ENCODE measurements around the gene FOXP1.

FOXP1 gene

GRCh38 chr3:71208211-71209095 is 375.1 kb downstream of the FOXP1 start:
- DNase-seq (ENCODE audit: low spot score) = no peak

GRCh38 chr3:71207632-71208031 is 375.9 kb downstream of the FOXP1 start:
- no peak for DNase-seq (ENCODE audit: low spot score)

GRCh38 chr3:71206305-71207165 is 377.0 kb downstream of the FOXP1 start:
- no peak for DNase-seq (ENCODE audit: low spot score)

DNA sequence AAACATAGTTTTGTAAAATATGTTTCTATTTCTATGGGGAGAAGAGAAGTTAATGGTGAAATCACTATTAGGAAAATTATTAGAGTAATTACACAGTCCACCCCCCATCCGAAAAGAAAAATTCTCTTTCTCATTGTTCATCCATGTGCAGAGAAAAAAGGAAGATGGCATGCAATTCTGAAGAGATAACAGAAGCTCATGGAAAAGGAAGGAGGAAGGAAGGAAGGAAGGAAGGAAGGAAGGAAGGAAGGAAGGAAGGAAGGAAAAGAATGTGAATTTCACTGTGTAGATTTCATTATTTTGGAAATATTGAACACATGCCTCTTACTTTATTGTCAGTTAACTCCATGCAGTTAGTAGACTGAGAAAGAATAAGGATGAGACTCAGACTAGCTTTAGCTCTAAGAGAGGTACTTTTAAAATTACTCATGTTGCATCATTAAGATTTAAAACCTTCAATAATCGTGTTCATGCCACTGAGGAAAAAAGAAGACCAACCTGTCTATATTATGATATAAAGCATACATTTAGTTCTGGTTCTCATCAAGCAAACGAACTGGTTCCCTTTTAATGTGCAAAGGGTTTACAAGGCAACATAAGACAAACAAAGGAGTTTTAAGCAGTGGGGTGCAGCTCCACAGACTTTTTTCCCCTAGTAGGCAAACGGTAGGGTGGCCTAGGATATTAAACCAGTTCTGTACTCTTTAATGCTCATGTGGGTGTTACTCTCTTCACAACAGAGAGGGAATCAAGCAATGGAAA is 379.6 kb downstream of the FOXP1 start:
- no peak for DNase-seq (ENCODE audit: low spot score)

DNA sequence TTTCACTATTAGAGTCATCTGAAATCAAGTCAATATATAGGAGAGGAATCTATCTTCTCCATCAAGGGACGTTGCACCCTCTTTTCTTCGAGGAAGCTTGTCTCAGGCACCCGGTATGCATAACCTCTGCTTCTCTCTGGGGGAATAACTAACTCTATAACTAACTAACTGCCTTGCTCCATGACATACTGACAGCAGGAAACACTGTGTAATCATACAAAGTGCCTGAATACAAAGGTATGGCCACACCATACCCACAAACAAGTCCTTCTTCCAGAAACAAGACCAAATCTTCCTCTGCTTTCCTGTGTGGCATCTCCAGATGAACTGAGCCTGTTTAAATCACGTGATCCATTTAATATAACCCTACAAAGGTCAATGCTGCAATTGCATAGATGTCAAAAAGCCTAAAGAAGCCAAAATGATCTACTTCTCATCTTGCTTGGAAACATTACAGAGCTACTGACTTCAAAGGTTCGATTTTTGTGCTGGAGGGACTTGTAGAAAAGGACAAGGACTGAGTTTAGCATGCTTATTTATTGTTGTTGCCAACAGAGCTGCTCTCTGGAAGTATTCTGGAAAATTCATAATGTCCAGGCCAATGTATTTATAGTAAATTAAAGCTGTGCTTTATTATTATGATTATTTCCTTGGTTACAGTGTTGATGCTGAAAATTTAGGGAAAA is 380.5 kb downstream of the FOXP1 start:
- DNase-seq (ENCODE audit: low spot score) = no peak

DNA sequence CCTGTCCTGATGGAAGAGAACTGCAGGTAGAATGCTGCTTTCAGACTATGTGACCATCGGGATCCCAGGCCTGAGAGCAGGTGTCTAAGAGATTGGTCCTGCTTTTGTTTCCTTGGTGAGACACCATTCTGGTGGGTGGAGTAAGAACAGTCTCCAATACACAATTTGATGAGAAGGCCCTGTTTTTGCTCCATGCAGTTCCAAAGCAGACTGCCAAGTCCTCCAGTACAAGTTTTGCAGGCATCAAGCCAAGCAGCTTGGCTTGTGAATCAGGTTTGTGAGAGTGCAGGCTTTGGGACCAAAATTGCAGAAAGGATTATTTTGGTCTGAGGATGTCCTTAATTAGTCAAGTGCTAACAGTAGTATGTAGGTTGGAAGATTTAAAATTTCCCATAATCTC is 381.6 kb downstream of the FOXP1 start:
- no peak for DNase-seq (ENCODE audit: low spot score)

DNA sequence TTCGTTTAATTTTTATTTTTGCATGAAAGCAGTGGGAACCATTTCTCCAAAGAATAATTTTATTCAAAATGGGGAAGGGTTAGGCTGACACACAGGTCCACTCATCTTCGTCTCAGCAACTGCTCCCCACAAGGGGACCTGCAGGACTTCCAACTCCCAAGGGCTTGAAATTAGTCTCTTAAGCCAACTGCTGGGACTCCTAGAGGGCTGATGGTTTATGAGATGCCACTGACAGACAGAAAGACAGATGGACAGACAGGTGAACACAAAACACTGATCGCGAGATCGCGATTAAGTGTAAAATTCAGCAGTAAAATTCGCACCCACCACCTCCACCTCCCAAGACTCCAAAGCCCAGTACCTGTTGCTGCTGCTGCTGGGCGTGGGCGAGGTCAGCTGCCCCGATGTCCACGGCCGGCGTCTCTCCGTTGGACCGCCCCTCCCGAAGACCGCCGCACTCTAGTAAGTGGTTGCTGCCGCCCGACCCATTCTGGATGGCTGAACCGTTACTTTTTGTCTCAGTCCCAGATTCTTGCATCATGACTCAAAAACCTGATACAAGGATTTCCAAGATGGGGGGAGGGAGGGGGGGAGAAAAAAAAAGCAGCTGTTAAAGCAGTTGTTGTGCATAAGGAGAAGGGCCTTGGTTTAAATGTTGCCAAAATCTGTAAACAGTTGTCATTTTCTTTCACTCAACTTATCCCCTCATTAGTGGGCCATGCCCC is 385.5 kb downstream of the FOXP1 start:
- DNase-seq (ENCODE audit: low spot score) = no peak

- DNase-seq (ENCODE audit: low spot score) = no peak
Observed at GRCh38 chr3:71195492-71195891, 388.0 kb downstream of the FOXP1 start.

- no peak for DNase-seq (ENCODE audit: low spot score)
Observed at GRCh38 chr3:71194785-71195184, 388.7 kb downstream of the FOXP1 start.

- no peak for DNase-seq (ENCODE audit: low spot score)
Observed at GRCh38 chr3:71191031-71191482, 392.5 kb downstream of the FOXP1 start.

DNA sequence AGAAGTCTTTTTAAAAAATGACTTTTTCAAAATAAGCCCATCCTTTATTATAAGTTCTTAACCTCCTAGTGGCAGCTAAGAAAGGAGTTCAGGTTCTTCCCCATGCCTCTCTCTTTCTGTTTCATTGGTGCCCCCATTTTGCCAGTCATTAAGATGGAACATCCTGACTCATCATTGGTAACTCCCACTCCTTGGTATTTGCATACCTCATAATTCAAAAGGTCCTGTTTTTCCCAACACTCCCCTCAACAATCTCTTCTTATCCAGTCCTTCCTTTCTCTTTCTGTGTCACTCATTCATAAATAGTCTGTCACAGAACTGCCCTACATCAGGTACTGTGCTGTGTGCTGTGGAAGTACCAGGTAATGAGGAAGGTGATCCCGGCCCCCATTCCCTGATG is 394.0 kb downstream of the FOXP1 start:
- DNase-seq (ENCODE audit: low spot score) = no peak

GRCh38 chr3:71187715-71188114 is 395.8 kb downstream of the FOXP1 start:
- no peak for DNase-seq (ENCODE audit: low spot score)

DNA sequence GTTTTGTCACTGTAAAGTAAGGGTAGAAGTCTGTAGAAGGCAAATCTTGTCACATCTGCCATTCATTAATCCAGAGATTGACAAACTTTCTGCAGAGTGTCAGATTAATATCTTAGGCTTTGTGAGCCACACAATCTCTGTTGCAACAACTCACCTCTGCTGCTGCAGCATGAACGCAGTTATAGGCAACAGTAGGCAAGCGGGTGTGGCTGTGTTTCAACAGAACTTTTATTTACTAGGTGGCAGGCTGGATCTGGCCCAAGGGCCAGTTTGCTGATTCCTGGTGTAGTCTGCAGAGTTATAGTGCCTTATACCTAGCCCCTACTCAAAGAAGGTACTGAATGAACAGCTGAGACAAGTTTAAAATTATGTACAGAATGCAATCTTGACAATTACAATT is 396.7 kb downstream of the FOXP1 start:
- DNase-seq (ENCODE audit: low spot score) = no peak

DNA sequence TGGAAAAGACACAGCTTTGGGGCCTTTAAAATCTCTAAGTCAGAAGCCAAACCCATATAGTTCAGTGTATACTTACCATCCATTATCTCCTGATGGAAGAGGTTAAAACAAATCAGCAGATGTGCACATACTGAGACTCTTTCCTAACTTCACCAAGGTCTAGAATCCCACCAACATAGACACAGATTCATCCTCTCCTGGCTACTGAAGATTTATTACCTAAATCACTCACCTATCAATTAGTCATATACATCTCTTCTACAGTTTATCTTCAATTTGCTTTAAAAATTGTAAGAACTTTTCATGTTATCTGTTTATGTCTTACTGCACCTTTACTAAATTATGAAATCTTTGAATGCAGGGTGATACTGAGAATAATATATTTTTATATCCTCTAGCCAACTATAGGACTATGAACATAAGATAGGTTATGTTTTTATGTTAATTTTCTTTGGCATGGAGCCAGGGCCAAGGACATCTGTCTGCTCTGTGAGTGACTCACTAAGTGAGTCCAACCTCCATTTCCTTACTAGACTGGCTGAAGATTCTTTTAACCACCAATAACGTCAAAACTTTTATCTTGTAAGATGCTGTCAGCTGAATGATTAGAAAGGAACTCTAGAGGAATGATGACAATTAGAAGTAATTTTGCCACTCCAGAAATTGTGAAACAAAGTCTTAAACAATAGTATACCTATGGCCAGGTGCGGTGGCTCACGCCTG is 397.6 kb downstream of the FOXP1 start:
- peak; percentile 73 for DNase-seq (ENCODE audit: low spot score)

GRCh38 chr3:71184252-71184651 is 399.3 kb downstream of the FOXP1 start:
- DNase-seq (ENCODE audit: low spot score) = no peak

GRCh38 chr3:71183549-71183948 is 400.0 kb downstream of the FOXP1 start:
- DNase-seq (ENCODE audit: low spot score) = no peak

DNA sequence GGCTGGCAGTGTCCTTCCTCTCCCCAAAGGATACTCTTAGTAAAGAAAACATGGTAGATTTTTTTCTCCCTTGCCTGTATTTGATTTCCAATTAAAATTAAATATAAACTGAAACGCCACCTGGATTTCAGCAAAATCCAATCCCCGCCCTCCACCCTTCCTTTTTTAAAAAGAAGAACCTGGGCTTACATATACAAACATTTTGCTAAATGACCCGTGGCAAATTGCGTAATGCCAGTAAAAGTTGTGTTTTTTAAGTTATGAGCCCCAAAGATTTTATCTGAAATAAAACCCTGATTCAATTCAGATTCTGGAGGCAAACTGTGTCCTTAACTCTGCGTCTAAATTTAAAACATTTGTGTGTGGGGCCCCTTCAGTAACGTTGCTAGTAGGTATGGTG is 403.0 kb downstream of the FOXP1 start:
- DNase-seq (ENCODE audit: low spot score) = no peak

DNA sequence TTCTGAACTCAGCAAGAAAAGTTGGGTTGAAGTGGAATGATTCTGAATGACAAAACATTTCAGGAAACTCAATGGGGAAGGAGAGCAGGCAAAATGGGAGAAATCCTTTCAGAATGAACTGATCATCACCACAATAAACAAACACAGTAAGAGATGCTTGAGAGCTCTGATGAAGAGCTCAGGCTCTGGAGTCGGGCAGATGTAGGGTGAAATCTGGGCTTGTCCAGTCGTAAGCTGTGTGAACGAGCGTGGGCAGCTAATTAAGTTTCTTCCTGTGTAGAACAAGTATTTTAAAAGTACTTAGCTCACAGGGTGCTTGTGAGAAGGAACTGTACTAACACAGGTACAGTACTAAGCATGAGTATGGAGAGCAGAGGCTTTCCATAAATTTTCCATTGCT is 406.2 kb downstream of the FOXP1 start:
- DNase-seq (ENCODE audit: low spot score) = no peak

GRCh38 chr3:71176366-71176765 is 407.2 kb downstream of the FOXP1 start:
- no peak for DNase-seq (ENCODE audit: low spot score)

DNA sequence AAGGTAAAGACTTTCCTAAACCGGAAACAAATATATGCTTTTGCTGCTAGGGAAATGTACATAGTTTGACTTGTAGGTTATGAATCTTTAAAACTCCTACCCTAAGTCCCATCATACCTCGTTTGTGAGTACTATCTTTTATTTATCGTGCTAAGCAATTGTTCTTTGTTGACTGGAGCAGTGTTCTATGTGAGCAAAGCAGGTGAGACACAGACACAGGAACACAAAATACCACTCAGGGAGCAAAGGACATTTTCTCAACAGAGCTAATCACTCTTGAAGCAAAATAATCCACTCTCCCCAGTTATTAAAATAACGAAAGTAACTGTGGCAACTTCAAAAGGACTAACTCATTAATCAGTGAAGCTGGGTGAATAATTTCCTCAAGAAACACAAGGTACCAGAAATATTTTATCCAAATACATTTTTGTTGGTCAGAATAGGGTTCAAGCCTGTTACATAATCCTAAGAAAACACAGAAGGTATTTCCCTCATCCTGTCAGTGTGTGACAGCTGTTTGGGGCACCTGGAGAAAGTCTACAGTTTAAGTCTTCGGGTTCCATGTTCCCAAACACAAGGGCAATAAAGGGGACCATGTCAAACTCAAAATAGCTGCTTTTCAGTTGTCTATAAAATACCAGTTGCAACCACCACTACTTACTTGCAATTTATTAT is 407.7 kb downstream of the FOXP1 start:
- no peak for DNase-seq (ENCODE audit: low spot score)

All from CD4-positive, alpha-beta T cell treated with Interleukin-2 at 100 ng/mL for 4 hours (primary cell).